Activated CD4-positive, alpha-beta T cell treated with anti-CD3 and anti-CD28 coated beads, Interleukin-2, Interleukin-4, amounts not matched to agents 100 ng/mL and 50 ng/mL, durations not matched to agents 16 hours and 8 hours (primary cell): ENCODE data around the gene RPL37.
"Not testable (repeated sequence)": the region's sequence is repeated elsewhere in the genome, so short reads cannot be mapped to it uniquely, and the experiment has no call there.

Experiments
- DNase-seq: peaks from one replicate; pipeline ENCODE4 v3.0.0-alpha.2; 2020; ENCODE audit warnings: low spot score

The RPL37 gene

DNA sequence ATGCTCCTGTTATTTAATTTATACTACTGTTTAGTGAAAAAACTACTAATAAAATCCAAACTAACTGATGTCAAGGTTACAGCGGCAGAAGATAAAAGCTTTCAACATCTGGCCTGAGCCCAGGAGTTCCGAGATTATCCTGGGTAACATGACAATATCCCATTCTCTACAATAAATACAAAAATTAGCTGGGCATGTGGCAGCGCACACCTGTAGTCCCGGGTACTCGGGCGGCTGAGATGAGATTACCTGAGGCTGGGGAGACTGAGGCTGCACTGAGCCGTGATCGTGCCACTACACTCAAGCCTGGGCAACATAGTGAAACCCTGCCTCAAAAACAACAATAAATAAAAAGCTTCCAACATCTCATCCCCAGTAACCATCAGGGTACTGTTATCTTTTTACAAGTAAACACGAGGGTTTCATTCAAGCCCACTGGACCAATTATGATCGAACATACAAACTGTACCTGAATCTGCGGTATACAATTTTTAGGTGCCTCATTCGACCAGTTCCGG is 1.3 kb downstream of the RPL37 start:
- no peak for DNase-seq

DNA sequence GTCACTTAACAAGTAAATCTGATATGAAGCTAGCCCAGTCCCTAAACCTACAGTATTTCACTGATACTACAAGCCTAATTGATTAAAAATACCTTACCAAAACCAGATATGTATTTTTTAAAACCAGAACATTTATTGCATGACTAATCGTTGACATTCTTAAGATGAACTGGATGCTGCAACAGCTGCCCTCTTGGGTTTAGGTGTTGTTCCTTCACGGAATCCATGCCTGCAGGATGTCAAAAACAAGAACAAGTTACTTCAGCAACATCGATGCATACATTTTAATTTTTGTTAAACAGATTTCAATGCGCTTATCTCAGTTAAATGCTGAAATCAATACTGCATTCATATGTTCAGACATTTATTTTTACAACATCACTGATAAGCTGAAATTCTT is 2.7 kb downstream of the RPL37 start:
- no peak for DNase-seq

DNA sequence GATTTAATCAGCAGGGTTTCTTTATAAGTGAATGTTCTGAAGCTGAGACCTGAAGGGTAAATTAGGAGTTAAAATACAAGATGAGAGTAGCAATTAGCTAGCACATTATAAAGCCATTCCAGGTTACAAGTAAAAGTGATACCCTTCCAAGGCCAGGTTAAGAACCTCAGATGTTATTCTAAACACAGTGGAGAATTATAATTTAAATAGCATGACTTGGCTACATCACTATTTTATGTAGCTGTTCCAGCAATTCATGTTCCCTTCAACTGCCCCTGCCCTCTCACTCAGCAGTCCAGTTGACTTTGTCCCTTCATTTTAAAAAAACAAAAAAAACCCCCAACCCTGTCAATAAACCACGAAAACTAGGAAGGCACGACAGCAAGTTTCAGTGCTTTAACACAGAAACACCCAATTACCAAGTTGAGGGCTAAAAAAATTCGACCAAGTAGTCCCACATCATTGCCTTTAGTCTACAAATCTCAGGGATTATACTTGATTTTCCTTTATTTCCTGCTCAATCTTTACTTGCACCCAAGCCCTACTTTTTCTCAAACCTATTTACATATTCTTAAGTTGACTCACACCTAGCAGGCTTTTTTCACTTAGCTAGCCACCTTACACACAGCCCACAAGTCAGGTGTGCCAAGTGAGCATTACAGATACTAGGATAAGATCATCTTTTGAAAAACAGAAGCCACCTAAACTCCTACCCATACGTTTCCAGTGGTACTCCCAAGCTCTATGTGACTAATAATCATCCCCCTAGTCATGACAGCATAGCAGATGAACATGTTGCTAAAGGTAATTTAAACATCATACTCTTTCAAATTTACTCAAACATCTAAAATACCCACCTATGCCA is 3.4 kb downstream of the RPL37 start:
- DNase-seq = peak; percentile 52

DNA sequence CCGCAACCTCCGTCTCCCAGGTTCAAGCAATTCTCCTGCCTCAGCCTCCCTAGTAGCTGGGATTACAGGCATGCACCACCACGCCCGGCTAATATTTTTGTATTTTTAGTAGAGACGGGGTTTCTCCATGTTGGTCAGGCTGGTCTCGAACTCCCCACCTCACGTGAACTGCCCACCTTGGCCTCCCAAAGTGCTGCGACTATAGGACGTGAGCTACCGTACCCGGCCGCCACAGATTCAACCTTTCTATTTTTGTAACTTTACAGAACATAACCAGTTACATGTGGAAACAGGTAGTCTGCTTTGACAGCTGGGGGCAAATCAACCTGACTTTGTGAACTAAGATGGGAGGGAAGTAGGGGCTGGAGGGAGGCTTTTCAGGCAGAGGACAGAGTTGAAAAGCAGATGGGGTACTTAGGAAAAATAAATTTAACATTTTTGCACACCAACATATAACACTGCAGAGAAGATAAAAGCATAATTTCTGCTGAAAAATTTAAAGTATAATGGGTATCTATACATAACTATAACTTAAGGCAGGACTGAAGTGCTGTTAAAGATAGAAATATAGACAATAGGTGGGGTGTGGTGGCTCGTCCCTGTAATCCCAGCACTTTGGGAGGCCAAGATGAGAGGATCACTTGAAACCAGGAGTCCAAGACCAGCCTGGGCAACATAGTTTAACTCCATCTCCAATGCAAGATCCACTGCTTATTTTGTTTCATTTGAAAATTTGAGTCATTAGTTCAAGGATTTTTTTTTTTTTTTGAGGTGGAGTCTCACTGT is 5.1 kb downstream of the RPL37 start:
- DNase-seq = no peak

DNA sequence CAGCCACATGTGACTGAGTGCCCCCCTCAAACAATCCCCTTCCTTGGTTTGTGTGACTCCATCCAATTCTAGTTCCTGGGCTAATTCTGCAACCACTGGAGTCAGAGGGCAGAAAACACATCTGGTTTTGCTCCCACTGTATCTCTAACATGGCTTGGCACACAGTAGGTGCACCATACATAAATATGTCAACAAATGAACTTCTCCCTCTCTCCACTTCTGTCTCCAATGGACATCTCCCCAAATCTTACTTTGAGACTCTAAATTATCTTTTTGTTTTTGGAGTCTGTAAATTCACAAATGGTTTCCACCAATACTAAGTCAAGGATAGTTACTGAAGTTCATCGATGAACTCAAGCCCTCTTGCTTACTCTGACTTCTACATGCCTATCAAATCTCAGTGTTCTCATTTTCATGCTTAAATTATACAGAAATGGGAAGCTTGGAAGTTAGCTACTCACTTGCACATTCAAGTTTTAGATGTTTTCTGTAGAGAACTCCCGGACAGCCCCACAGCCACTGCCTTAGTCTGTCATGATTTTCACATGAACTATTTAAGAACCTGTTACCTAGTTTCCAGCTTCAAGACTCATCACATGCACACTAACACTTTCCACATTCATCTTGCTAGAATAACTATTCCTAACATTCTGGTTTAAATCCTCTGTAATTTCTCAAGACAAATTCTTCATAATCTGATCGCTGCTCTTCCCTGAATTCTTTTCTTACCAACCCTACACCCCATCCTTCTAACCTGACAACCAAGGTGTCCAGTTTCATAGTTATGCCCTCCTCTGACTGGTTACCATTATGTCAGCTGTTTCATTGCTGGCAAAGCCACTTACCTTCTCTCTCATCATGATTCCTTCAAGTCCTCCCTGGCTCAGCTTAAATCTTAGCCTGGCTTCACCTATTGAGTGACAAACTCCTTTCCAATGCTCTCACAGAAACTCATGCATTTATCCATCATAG is 6.0 kb downstream of the RPL37 start:
- no peak for DNase-seq

DNA sequence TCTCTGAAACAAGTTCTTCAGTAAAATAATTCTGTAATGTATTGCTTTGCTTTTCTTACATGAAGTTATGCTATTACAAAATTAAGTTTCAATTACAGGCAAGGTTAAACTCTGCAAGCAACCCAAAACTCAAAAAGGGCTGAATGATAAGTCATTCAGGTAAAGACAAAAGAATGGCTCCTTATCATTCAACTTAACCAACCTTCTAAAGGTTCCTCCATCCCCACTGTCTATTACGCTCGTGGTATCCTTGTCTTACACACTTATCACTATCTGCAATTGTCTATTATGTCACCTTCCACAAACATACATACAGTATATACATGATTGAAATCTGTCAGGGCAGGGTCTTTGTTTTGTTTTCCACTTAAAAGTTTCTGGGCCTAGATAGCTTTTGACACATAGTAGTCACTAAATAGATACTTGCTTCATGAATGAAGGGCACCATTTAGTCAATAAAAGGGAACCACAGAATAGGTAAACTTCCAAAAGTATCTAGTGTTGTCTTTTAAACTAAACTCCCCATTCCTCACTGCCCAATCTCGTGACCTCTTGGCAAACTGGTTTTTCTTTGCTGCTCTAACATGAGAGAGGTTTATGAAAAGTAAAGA is 6.9 kb downstream of the RPL37 start:
- no peak for DNase-seq

DNA sequence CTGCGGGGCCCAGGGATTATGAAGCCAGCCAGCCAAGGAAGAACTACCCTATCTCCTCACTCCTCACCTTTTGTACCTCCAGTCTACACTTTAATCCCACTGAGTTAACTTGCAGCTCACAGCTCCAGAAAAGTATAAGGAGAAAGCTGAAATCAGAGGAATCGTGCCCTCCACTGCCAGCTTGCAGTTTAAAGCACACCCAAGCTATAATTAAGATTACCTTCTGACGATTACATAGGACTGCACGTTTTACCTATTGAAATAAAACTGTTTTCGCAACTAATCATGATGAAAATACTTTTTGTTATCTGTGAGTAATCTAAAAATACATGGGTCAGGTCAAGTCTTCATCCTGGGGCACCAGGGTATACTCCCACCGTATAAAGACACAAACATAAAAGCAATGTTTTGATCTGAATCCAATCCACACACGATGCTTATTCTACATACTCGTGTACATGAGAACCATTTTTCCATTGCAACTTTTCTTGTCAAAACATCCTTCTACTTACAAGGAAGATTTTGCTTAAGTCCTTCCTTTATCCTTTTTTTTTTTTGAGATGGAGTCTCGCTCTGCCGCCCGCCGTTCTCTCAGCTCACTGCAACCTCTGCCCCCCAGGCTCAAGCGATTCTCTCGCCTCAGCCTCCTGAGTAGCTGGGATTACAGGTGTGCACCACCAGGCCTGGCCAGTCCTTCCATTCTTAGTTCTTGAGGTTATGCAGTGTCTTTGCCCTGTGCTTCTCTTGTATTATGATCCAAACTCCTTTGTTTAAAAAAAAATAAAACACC is 7.6 kb downstream of the RPL37 start:
- no peak for DNase-seq

DNA sequence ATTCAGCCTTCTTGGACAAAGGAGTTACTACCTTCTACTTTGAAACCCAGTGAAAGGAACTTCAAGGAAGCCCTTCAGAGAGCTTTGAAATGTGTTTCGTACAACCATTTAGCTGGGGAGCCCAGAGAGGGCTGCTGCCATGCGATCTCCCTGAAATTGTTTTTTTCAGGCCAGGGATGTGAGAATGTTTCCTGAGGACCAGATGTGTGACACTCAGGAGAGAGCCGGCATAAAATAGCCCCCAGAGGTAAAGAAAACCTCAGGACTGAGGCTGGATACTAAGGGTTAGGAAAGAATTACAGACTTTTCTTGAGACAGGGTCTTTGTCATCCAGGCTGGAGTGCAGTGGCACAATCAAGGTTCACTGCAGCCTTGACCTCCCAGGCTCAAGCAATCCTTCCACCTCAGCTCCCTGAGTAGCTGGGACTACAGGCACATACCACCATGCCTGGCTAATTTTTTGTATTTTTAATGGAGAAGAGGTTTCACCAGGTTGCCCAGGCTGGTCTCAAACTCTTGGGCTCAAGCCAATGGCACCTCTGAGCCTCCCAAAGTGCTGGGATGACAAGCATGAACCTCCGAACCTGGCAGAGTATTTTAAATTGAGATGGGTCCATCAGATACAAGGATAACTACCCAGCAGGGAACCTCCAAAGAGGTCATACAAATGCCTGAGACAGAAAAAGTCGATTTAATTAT is 8.4 kb downstream of the RPL37 start:
- DNase-seq = no peak

DNA sequence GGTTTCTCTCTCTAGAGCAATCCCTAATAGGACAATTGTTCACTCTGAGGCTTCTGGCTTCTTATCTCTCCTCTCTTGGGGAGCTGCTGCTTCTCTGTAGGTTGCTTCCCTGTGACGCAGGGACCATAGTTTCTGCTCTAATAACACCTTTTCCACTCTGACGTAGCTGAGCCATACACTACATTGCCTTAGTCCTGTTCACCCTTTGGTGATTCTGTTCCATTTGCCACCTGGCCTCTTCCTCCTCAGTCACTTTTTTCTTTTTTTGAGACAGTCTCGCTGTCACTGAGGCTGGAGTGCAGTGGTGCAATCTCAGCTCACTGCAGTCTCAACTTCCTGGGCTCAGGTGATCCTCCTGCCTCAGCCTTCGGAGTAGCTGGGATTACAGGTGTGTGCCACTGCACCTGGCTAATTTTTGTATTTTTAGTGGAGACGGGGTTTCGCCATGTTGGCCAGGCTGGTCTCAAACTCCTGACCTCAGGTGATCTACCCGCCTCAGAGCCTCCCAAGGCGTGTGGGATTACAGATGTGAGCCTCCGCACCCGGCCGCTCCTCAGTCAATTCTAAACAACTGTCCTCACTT is 9.5 kb downstream of the RPL37 start:
- DNase-seq = not testable (repeated sequence)

DNA sequence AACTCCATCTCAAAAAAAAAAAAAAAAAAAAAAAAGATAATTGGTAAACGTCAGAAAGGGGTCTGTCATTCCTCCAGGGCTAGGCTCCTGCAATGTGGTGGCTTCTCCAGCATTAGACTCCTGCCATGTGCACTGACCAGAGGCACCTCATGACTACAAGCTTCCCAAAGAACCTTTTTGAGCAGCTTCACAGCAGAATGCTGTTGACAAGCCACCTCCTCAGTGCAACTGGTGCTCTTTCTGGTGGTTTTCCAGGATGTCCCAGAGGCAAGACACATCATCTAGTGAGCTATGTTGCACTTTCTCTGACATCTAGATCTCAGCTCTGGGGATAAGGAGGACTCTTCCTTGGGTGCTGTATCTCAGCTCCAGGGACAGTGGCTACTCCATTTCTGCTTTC is 11.6 kb downstream of the RPL37 start:
- no peak for DNase-seq

DNA sequence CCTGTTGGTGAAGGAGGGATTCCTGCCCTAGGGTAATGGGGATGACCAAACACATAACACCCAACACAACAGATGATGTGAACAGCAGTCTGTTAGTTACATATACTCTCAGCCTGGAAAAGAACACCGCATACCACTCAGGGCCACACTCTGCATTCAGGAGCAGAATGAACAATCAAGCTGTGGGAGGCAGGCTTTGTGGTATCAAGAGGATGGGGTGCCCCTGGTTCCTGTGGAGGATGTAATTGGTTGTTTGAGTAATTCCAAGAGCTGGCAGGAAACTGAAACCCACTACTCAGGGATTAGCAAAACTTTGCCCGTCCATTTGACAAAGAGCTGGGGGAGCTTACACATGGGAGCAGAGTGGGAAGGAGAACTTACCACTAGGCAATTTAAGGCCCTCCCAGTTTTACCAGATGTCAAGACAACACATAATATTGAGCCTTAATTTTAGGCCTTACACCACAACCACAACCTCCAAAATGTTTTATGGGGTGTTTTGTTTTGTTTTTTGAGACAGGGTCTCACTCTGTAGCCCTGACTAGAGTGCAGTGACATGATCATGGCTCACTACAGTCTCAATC is 21.2 kb downstream of the RPL37 start:
- peak; percentile 70 for DNase-seq

DNA sequence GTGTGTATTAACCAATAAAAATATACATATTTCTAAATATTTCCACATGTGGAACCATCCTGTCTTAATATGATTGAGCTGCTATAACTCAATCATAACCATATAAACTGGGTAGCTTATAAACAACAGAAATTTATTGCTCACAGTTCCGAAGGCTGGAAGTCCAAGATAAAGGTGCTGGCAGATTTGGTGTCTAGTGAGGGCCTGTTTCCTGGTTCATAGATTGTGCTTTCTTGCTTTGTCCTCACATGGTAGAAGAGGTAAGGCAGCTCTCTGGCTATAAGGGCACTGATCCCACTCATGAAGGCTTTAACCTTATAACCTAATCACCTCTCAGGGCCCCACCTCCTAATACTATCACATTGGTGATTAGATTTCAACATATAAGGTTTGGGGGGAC is 22.9 kb downstream of the RPL37 start:
- no peak for DNase-seq

DNA sequence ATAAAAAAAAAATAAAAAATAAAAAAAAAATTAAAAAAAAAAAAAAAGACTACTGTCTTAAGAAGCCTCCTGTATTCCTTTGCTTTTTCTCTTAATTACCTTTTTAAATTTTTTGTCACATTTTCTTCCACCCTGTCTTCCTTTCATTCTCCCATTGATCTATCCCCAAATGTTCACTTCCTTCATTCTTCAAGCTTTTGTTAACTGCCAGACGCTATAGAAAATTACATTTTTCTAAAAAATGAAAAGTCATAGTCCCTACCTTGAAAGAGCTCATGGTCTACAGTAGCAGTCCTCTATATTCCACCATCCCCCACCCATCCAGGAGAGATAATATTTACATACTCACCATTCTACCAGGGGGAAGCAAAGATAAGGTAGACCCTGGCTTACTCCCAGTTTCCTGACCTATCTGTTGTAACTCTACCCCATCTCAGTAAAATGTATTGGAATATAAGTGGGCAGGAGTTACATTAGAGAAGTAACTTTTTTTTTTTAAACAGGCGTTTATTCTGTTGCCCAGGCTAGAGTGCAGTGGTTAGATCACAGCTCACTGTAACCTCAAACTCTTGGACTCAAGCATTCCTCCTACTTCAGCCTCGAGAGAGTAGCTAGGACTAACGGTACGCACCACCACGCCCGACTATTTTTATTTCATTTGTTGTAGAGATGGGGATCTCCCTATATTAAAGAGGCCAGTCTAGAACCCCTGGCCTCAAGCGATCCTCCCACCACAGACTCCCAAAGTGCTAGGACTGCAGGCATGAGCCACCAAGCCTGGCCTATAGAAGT is 33.1 kb downstream of the RPL37 start:
- no peak for DNase-seq

DNA sequence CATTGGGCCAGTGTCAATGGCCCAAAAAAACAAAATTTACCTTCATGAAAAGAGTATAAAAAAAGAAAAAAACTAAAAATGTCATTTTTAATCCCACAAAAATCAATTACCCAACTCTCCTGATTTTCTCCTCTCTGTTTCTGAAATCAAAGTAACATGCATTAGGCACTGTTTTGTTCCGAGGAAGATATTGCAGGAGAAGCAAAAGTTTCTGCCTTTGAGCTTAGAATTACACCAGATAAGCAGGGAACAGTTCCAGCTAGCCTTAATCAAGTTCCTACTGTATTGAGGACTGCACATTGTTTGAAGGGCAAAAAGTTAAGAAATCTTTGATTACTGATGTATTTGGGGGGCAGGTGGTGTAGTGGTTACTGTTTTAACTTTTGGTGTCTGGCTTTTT is 35.8 kb downstream of the RPL37 start:
- DNase-seq = no peak

DNA sequence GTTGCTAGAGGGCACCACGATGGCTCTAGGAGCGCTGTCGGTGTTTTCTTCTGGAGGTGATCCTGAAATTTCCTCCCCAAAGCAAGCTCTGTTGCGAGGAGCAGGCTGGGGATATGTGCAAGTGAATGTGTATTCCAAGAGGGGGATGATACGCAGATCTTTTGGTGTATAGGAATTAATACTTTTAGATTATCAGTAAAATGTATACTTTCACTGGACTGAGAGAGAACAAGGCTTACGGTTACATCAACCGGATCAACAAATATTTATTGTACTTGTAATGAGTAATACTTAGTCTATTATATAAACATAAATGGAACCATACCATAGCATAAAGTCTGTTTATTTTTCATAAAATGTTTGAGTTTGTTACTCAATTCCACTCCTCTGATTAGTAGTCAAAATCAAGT is 36.2 kb downstream of the RPL37 start:
- no peak for DNase-seq

DNA sequence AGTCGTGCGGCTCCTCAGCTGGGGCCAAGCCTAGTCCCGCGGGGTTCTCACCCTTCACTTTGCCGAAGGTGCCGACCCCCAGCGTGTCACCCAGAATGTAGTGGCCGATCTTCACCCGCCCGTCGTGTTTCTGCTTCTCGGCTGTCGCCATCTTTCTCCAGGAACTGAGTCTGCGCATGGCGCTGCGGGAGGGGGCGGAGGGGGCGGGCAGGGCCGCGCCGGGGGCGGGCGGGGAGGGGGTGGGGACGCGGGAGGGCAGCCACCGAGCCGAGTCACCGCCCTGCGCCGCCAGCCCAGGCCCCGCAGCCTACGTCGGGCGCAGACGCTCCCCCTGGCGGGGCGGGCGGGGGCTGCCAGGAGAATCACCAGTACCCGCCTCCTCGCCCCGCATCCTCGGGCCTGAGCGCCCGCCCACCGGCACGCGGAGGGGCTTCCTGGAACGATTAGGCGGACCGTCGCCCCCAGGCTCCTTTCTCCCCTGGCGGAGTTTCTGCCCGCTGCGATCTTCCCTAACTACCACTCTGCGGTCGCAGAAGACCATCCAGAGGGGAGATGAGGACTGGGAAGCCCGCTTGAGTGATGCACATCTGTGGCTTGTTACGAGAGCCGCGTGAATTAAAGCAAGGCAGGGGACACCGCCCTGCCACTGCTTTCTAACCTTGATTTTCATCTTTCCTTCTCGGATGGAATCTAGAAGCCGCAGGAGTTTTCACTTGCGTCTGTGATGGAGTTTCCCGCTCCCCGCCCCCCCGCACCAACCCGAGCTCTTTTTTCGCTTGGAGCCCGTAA is 36.8 kb downstream of the RPL37 start, which contains the start of gene PRKAA1:
TSS of gene PRKAA1 (minus strand) at position 363 of the 789 bp plus-strand sequence. CDS start at position 178, 185 bp downstream.
- peak; percentile 88 for DNase-seq

DNA sequence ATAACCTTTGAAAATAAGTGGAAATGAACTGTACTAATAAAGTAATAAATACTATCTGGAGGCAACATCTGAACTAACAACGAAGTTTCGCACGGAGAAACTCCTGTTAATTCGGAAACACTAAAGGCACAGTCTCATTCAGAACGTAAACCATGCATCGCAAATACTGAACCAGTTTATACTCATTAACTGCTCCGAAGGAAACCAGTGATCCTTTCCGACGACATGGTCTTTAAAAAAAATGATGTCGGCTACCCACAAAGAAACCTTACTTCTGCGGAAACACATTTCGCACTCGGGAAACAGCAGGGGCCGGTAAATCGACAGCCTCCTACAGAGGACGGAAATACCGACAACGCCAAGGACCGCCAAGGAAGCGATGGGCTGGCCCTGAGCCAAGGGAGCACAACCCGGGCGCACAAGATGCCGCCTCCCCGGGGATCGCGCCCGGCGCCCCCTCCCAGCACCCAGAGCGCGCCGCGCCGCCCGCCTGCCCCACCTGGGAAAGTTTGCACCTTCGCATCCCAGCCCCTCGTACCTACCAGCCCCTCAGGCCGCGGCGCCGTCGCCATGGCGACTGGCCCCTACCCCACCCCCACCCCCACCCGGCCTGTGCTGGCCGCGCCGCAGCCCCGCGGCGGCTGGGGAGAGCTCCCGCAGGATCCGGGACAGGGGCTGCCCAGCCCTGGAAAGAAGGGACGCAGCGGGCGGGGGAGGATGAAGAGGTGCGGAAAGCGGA is 37.6 kb downstream of the RPL37 start:
- DNase-seq = peak; percentile 79
